HG02610 (cell line): ENCODE measurements around the gene SIK3.

Source experiments
- ATAC-seq: cut with Tn5 transposase; IDR thresholded peaks from one replicate; pipeline ENCODE4 v1.9.1; 2021; ENCODE audit warnings: mild to moderate bottlenecking, moderate library complexity; ENCODE audit not compliant: unreplicated experiment

The SIK3 gene

GRCh38 chr11:116901964-116902688 lies 196.1 kb downstream of the SIK3 start:
- ATAC-seq, result no peak

- ATAC-seq, result no peak
Measured at GRCh38 chr11:116901211-116901610, 197.0 kb downstream of the SIK3 start.

GRCh38 chr11:116896211-116896610 lies 202.0 kb downstream of the SIK3 start:
- ATAC-seq, result no peak

GRCh38 chr11:116895048-116895757 lies 203.0 kb downstream of the SIK3 start:
- ATAC-seq, result no peak

GRCh38 chr11:116893906-116894305 lies 204.3 kb downstream of the SIK3 start:
- no peak for ATAC-seq

- no peak for ATAC-seq
Measured at GRCh38 chr11:116893437-116893836, 204.8 kb downstream of the SIK3 start.

GRCh38 chr11:116892374-116892773 lies 205.9 kb downstream of the SIK3 start:
- no peak for ATAC-seq

GRCh38 chr11:116891746-116892145 lies 206.5 kb downstream of the SIK3 start:
- no peak for ATAC-seq

GRCh38 chr11:116890607-116891006 lies 207.6 kb downstream of the SIK3 start:
- ATAC-seq, result no peak

- peak; percentile 67 for ATAC-seq
Measured at GRCh38 chr11:116890193-116890592, 208.0 kb downstream of the SIK3 start.

- ATAC-seq, result no peak
Measured at GRCh38 chr11:116888884-116889549, 209.2 kb downstream of the SIK3 start.

- ATAC-seq, result no peak
Measured at GRCh38 chr11:116888024-116888423, 210.2 kb downstream of the SIK3 start.

GRCh38 chr11:116885951-116886655 lies 212.1 kb downstream of the SIK3 start:
- ATAC-seq, result no peak

GRCh38 chr11:116882386-116882785 lies 215.8 kb downstream of the SIK3 start:
- ATAC-seq, result no peak

- ATAC-seq, result no peak
Measured at GRCh38 chr11:116881143-116881542, 217.1 kb downstream of the SIK3 start.

- ATAC-seq, result no peak
Measured at GRCh38 chr11:116879800-116880625, 218.2 kb downstream of the SIK3 start.

- no peak for ATAC-seq
Measured at GRCh38 chr11:116876656-116877055, 221.6 kb downstream of the SIK3 start.

- ATAC-seq, result no peak
Measured at GRCh38 chr11:116875194-116875593, 223.0 kb downstream of the SIK3 start.

GRCh38 chr11:116874251-116874650 lies 224.0 kb downstream of the SIK3 start:
- no peak for ATAC-seq

GRCh38 chr11:116873381-116873780 lies 224.8 kb downstream of the SIK3 start:
- ATAC-seq, result no peak
